Type B pancreatic cell (in vitro differentiated cells): ENCODE data around the gene WNK2. TPM values are rescaled to one million over a fixed set of nuclear protein-coding genes. Genes with fewer than 3 reads are reported as not detected.
"Not testable (repeated sequence)": the region's sequence is repeated elsewhere in the genome, so short reads cannot be mapped to it uniquely, and the experiment has no call there.

Experiments
- DNase-seq: peaks from one replicate; pipeline ENCODE4 v3.0.0; 2021; ENCODE audit warnings: mixed read lengths; ENCODE audit not compliant: unreplicated experiment; ENCODE audit errors: extremely low spot score
- H3K27ac Mint-ChIP-seq: 2 replicates; pipeline ENCODE4 v1.8.0; 2021; ENCODE audit warnings: mild to moderate bottlenecking, mixed read lengths
- H3K27me3 Mint-ChIP-seq: 2 replicates; pipeline ENCODE4 v1.8.0; 2021; ENCODE audit warnings: mixed read lengths
- H3K36me3 Mint-ChIP-seq: 2 replicates; pipeline ENCODE4 v1.8.0; 2021; ENCODE audit warnings: mixed read lengths
- H3K4me1 Mint-ChIP-seq: one replicate; pipeline ENCODE4 v1.8.0; 2021; ENCODE audit warnings: mixed read lengths; ENCODE audit not compliant: unreplicated experiment
- H3K4me3 Mint-ChIP-seq: 2 replicates; pipeline ENCODE4 v1.8.0; 2021; ENCODE audit warnings: mild to moderate bottlenecking, mixed read lengths
- H3K9me3 Mint-ChIP-seq: 2 replicates; pipeline ENCODE4 v1.8.0; 2021; ENCODE audit warnings: mixed read lengths
- total RNA-seq: library from RNA; stranded (reverse); gene quantifications from 2 replicates; pipeline ENCODE4 v1.2.1, GENCODE V29; 2021; ENCODE audit warnings: low replicate concordance
- TF ChIP-seq, protein P1 (sequence below): fragments of 200-600 bp; sonication (generic); conservative IDR thresholded peaks from 2 replicates; pipeline ENCODE4 v1.5.0; 2021; ENCODE audit warnings: antibody characterized with exemption, mild to moderate bottlenecking

WNK2 gene
- total RNA-seq, 1 donor from 2014 or later, result 75.5 TPM

DNA sequence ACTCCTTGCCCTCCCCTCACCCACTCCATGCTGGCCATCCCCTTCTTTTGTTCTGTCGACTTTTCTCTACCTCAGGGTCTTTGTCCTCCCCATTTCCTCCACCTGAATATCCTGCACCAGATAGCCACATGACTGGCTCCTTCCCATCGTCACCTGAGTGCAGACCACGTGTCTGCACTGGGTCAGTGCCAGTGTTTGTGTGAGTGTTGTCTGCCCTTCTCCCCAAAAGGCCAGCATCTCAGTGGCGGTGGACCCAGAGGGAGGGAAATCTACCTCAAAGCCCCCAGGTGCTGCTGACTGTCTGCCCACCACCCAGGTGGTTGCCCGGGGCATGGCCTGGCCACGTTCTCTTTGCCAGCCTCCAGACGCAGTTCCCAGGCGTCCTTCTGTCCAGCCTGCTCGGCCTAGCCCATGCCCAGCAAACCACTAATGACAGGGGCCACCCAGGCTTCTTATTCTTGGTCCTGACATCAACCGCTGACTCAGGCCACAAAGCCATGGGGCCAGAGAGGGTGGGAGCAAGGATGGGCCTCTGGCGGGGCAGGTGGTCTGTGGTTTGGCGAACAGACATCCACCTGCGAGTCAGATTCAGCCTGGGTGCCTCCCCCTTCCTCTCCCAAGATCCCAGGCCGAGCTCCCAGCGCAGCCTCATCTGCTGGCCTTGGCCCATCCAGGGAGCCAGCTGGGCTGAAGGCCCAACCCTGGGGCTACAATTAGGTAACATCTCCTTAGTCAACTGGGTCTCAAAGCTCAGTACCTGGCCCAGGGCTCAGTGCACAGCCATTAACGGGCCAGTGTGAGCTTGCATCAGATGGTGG is 44.4 kb upstream of the WNK2 start:
- no peak overlapping the region for H3K4me3 Mint-ChIP-seq
- no peak overlapping the region for H3K27ac Mint-ChIP-seq
- TF ChIP-seq, protein P1, sequence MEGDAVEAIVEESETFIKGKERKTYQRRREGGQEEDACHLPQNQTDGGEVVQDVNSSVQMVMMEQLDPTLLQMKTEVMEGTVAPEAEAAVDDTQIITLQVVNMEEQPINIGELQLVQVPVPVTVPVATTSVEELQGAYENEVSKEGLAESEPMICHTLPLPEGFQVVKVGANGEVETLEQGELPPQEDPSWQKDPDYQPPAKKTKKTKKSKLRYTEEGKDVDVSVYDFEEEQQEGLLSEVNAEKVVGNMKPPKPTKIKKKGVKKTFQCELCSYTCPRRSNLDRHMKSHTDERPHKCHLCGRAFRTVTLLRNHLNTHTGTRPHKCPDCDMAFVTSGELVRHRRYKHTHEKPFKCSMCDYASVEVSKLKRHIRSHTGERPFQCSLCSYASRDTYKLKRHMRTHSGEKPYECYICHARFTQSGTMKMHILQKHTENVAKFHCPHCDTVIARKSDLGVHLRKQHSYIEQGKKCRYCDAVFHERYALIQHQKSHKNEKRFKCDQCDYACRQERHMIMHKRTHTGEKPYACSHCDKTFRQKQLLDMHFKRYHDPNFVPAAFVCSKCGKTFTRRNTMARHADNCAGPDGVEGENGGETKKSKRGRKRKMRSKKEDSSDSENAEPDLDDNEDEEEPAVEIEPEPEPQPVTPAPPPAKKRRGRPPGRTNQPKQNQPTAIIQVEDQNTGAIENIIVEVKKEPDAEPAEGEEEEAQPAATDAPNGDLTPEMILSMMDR, result no peak
- no peaks in the 10 kb centered on the region for H3K27me3 Mint-ChIP-seq
- peaks cover 6% of the 10 kb centered on the region for H3K4me1 Mint-ChIP-seq
- no peak for DNase-seq
- H3K9me3 Mint-ChIP-seq, result no peaks in the 10 kb centered on the region
- no peaks in the 10 kb centered on the region for H3K36me3 Mint-ChIP-seq

DNA sequence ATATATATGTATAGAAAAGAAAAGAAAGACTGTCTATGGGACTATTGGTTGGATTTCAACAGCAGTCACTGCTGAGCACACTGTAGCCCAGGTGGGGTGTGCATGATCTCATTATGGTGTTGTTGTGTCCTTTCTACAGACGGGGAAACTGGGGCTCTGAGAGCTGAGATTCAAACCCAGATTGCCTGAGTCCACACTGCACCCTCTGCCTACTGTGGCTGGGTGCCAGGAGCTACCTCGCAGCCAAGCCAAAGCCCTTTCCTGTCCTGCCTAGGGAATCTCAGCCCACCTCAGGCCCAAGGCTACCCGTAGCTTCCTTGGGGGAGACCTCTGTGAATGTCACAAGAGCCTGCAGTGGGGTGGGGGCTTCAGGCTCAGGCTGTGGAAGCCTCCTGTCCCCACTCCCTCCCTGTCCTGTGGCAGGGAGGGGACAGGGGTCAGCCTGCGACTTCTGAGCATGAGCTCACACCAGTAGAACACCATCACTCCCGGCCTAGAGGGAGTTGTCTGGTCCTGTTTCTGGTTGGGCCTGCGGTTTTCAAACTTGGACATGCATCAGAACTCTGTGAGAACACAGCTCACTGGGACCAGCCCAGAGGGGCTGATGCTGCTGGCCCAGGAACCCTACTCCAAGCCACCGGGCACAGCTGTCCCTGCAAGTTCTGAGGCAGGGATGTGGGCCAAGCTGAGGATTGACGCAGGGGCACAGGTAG is 42.0 kb upstream of the WNK2 start:
- Mint-ChIP-seq H3K27me3 (no peaks in the 10 kb centered on the region), H3K4me1 (peaks cover 6% of the 10 kb centered on the region), H3K36me3 (no peaks in the 10 kb centered on the region), H3K27ac (no peak overlapping the region), H3K4me3 (no peak overlapping the region), H3K9me3 (peaks cover 4% of the 10 kb centered on the region)
- TF ChIP-seq, protein P1, result no peak
- no peak for DNase-seq

DNA sequence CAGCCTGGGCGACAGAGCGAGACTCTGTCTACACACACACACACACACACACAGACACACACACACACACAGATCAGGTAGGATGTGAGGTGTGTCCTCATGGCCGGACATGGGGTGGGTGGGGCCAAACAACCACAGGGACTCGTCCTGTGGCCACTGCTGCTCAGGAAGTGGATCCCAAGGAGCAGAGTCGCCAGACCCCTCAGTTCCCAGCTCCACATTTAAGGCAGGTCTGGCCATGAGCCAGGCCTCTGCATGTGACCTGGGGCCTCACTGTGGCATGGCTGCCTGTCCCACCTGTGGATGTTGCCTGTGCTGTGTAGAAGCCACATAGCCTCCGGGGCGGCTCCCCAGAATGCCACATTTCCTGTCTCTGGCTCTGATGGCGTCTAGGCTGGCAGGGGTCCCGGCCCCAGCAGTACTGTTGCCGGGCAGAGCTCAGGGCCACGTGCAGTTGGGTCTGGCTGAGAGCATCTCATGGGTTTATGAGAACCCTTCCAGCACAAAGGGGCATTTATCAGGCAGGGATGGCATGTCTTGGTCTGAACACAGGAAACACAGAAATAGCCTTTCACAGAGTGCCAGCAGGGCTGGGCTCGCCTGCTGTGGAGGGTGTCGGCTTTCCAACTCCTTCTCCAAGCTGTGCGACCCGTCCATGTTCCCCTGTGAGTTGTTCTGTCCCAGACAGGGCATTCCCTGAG is 40.0 kb upstream of the WNK2 start:
- TF ChIP-seq, protein P1, result no peak
- Mint-ChIP-seq H3K4me1 (peaks cover 6% of the 10 kb centered on the region), H3K36me3 (no peaks in the 10 kb centered on the region), H3K27me3 (no peaks in the 10 kb centered on the region), H3K27ac (no peak overlapping the region), H3K4me3 (no peak overlapping the region), H3K9me3 (peaks cover 5% of the 10 kb centered on the region)
- DNase-seq, result no peak

DNA sequence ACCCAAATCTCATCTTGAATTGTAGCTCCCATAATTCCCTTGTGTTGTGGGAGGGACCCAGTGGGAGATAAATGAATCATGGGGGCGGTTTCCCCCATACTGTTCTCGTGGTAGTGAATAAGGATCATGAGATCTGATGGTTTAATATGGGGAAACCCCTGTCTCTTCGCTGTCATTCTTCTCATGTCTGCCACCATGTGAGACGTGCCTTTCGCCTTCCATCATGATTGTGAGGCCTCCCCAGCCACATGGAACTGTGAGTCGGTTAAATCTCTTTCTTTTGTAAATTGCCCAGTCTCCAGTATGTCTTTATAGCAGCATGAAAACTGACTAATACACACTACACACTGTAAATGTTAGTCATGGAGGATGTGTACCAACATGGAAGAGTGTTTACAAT is 37.2 kb upstream of the WNK2 start:
- not testable (repeated sequence) for H3K4me1 Mint-ChIP-seq, H3K36me3 Mint-ChIP-seq, DNase-seq, H3K27me3 Mint-ChIP-seq, H3K4me3 Mint-ChIP-seq, H3K27ac Mint-ChIP-seq, H3K9me3 Mint-ChIP-seq

DNA sequence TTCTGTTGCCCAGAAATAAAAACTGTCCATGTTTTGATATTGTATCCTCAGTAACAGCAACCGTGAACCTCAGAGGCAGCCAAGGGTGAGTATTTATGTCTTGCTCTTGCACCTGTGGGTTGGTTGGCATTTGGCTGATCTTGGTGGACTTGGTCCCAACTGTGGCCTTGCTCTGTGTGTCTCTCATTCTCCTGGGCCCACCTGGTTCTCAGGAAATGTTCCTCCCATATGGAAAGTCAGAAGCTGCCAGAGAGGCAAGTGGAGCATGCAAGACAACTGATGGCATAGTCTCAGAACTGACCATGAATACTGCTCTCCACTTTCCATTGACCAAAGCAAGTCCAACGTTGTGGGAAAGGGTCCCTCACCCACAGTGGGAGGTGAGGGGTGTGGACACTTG is 36.3 kb upstream of the WNK2 start:
- Mint-ChIP-seq H3K36me3 (no peaks in the 10 kb centered on the region), H3K27ac (no peak overlapping the region), H3K9me3 (peaks cover 5% of the 10 kb centered on the region), H3K27me3 (no peaks in the 10 kb centered on the region), H3K4me1 (peaks cover 6% of the 10 kb centered on the region), H3K4me3 (no peak overlapping the region)
- DNase-seq, result no peak
- TF ChIP-seq, protein P1, result no peak

DNA sequence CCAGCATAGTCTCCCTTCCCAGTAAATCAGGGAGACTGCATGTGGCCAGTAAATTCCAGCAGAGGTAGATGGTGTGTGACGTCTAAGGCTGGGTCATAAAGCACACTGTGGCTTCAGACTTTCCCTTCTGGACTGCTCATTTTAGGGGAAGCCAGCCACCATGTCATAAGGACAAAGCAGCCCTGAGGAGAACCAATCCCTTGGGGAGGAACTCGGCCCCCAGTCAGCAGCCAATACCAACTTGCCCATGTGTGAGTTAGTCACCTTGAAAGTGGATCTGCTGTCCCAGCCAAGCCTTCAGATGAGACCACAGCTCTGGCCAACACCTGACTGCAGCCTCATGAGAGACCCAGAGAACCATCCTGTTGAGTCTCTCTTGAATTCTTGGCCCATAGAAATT is 35.2 kb upstream of the WNK2 start:
- TF ChIP-seq, protein P1, result no peak
- Mint-ChIP-seq H3K27ac (no peak overlapping the region), H3K36me3 (no peaks in the 10 kb centered on the region), H3K9me3 (peaks cover 5% of the 10 kb centered on the region), H3K4me1 (peaks cover 6% of the 10 kb centered on the region), H3K4me3 (no peak overlapping the region), H3K27me3 (no peaks in the 10 kb centered on the region)
- no peak for DNase-seq
